ENCODE measurements around the gene DCLRE1A.

The DCLRE1A gene

GRCh38 chr10:113857210-113857609 is 3.3 kb upstream of the DCLRE1A start:
- Histone ChIP-seq H3K4me1 (ENCODE audit: low read depth, poor library complexity, severe bottlenecking) (peaks cover 35% of the 10 kb centered on the region), H3K27me3 (ENCODE audit: insufficient read depth, low read depth) (no peaks in the 10 kb centered on the region), H3K4me3 (IDR thresholded peaks at IDR 0.05; ENCODE audit: insufficient read depth, low read depth, low read length) (no peak overlapping the region), H3K36me3 (ENCODE audit: insufficient read depth) (peaks cover 14% of the 10 kb centered on the region), H4K20me1 (ENCODE audit: insufficient read depth) (no peaks in the 10 kb centered on the region), H3K9ac (no peak overlapping the region), H3K4me2 (no peak overlapping the region; the same call in 1 of the 2 replicates), H2AFZ (ENCODE audit: low read depth) (no peak overlapping the region), H3K27ac (no peak overlapping the region), H3K79me2 (ENCODE audit: insufficient read depth, low read depth) (peaks cover 20% of the 10 kb centered on the region)
- TF ChIP-seq, protein P1, sequence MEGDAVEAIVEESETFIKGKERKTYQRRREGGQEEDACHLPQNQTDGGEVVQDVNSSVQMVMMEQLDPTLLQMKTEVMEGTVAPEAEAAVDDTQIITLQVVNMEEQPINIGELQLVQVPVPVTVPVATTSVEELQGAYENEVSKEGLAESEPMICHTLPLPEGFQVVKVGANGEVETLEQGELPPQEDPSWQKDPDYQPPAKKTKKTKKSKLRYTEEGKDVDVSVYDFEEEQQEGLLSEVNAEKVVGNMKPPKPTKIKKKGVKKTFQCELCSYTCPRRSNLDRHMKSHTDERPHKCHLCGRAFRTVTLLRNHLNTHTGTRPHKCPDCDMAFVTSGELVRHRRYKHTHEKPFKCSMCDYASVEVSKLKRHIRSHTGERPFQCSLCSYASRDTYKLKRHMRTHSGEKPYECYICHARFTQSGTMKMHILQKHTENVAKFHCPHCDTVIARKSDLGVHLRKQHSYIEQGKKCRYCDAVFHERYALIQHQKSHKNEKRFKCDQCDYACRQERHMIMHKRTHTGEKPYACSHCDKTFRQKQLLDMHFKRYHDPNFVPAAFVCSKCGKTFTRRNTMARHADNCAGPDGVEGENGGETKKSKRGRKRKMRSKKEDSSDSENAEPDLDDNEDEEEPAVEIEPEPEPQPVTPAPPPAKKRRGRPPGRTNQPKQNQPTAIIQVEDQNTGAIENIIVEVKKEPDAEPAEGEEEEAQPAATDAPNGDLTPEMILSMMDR (conservative IDR thresholded peaks at IDR 0.05; ENCODE audit: low read depth, low read length) = no peak

- no peak overlapping the region for H3K27ac ChIP-seq
- no peaks in the 10 kb centered on the region for H3K27me3 ChIP-seq (ENCODE audit: insufficient read depth, low read depth)
- H4K20me1 ChIP-seq (ENCODE audit: insufficient read depth) = no peaks in the 10 kb centered on the region
- H3K9ac ChIP-seq = no peak overlapping the region
- H3K36me3 ChIP-seq (ENCODE audit: insufficient read depth) = peaks cover 14% of the 10 kb centered on the region
- no peak overlapping the region for H3K4me3 ChIP-seq (IDR thresholded peaks at IDR 0.05; ENCODE audit: insufficient read depth, low read depth, low read length)
- TF ChIP-seq, protein P1 (conservative IDR thresholded peaks at IDR 0.05; ENCODE audit: low read depth, low read length) = no peak
- peaks cover 39% of the 10 kb centered on the region for H3K4me1 ChIP-seq (ENCODE audit: low read depth, poor library complexity, severe bottlenecking)
- peaks cover 20% of the 10 kb centered on the region for H3K79me2 ChIP-seq (ENCODE audit: insufficient read depth, low read depth)
- H3K4me2 ChIP-seq = peak overlapping the region; percentile 78; the same call in 1 of the 2 replicates
- no peak overlapping the region for H2AFZ ChIP-seq (ENCODE audit: low read depth)
Observed at GRCh38 chr10:113856563-113856962, 2.7 kb upstream of the DCLRE1A start.

DNA sequence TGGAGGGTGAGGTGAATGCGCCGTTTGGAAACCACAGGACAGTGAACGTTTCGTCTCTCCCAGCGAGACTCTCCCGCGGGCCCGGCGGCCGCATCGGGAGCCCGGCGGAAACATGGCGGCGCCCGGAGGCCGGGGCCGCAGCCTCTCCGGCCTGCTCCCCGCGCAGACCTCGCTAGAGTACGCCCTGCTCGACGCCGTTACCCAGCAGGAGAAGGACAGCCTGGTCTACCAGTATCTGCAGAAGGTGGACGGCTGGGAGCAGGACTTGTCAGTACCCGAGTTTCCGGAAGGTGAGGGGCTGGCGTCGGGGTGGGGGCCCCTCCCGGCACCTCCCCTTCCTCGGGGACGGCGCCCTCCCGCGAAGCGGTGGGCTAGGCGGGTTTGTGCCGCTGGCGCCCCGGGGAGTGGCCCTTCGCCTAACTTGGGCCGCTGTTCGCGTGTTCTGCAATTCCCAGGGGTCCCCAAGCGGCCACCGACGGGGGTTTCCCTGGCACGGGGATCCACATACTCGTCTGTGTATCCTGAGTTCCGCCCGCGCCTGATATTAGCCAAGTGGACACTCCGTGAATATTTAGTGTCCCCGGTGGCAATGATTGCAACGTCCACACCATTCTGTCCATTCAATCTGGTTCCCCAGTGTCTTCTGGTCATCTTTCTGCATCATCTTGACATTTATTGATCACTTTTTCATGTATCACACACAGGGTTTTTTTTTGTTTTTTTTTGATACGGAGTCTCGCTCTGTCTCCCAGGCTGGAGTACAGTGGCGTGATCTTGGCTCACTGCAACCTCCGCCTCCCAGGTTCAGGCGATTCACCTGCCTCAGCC is 1.1 kb upstream of the DCLRE1A start:
- H3K4me2 ChIP-seq = peak overlapping the region; percentile 78
- peaks cover 7% of the 10 kb centered on the region for H3K36me3 ChIP-seq (ENCODE audit: insufficient read depth)
- no peaks in the 10 kb centered on the region for H3K27me3 ChIP-seq (ENCODE audit: insufficient read depth, low read depth)
- peak overlapping the region; percentile 90 for H3K9ac ChIP-seq
- H4K20me1 ChIP-seq (ENCODE audit: insufficient read depth) = no peaks in the 10 kb centered on the region
- TF ChIP-seq, protein P1 (conservative IDR thresholded peaks at IDR 0.05; ENCODE audit: low read depth, low read length) = no peak
- peak overlapping the region; percentile 59 for H3K27ac ChIP-seq
- H3K79me2 ChIP-seq (ENCODE audit: insufficient read depth, low read depth) = peaks cover 20% of the 10 kb centered on the region
- H2AFZ ChIP-seq (ENCODE audit: low read depth) = peak overlapping the region; percentile 97
- peaks cover 43% of the 10 kb centered on the region for H3K4me1 ChIP-seq (ENCODE audit: low read depth, poor library complexity, severe bottlenecking)
- H3K4me3 ChIP-seq (IDR thresholded peaks at IDR 0.05; ENCODE audit: insufficient read depth, low read depth, low read length) = no peak overlapping the region

- Histone ChIP-seq H4K20me1 (ENCODE audit: insufficient read depth) (no peaks in the 10 kb centered on the region), H3K79me2 (ENCODE audit: insufficient read depth, low read depth) (peaks cover 20% of the 10 kb centered on the region)
Observed at GRCh38 chr10:113853578-113854012, 287 bp downstream of the DCLRE1A start.

More at GRCh38 chr10:113853578-113854012, 287 bp downstream of the DCLRE1A start:
- Histone ChIP-seq H3K9ac (peak overlapping the region; percentile 90), H3K36me3 (ENCODE audit: insufficient read depth) (peaks cover 4% of the 10 kb centered on the region; the same call in 1 of the 2 replicates), H3K4me3 (IDR thresholded peaks at IDR 0.05; ENCODE audit: insufficient read depth, low read depth, low read length) (peak overlapping the region; percentile 7), H3K4me2 (peak overlapping the region; percentile 64), H2AFZ (ENCODE audit: low read depth) (peak overlapping the region; percentile 97), H3K4me1 (ENCODE audit: low read depth, poor library complexity, severe bottlenecking) (peaks cover 43% of the 10 kb centered on the region), H3K27ac (peak overlapping the region; percentile 59), H3K27me3 (ENCODE audit: insufficient read depth, low read depth) (no peaks in the 10 kb centered on the region)
- TF ChIP-seq, protein P1 (conservative IDR thresholded peaks at IDR 0.05; ENCODE audit: low read depth, low read length) = no peak

Measured in KMS-11 (cell line).